BLaER1 treated with 17β-estradiol and CSF1 and Interleukin-3, amounts not matched to agents 10 nM and 100 nM (cell line): Measurements from ENCODE around the gene AKAP10.
A peak's percentile ranks its signal among the peaks of the same experiment; 100 is the strongest.
"Not testable (repeated sequence)": the region's sequence is repeated elsewhere in the genome, so short reads cannot be mapped to it uniquely, and the experiment has no call there.

Source experiments
- H3K27ac ChIP-seq, 11 experiments: shearing (Covaris generic); formaldehyde crosslinking; 2 replicates each; pipeline ENCODE4 v1.8.1; 2022
- H3K27me3 ChIP-seq, 11 experiments: shearing (Covaris generic); formaldehyde crosslinking; 2 replicates each; pipeline ENCODE4 v1.8.1; 2022
- H3K36me3 ChIP-seq, 11 experiments: shearing (Covaris generic); formaldehyde crosslinking; 2 replicates each; pipeline ENCODE4 v1.8.1; 2022
- H3K4me1 ChIP-seq, 10 experiments: shearing (Covaris generic); formaldehyde crosslinking; 2 replicates each; pipeline ENCODE4 v1.8.1; 2022
- H3K4me2 ChIP-seq, 11 experiments: shearing (Covaris generic); formaldehyde crosslinking; 2 replicates each; pipeline ENCODE4 v1.8.1; 2022
- H3K4me3 ChIP-seq, 10 experiments: shearing (Covaris generic); formaldehyde crosslinking; 2 replicates each; pipeline ENCODE4 v1.8.1; 2022
- H3K9ac ChIP-seq, 11 experiments: shearing (Covaris generic); formaldehyde crosslinking; 2 replicates each; pipeline ENCODE4 v1.8.1; 2022
- H3K9me3 ChIP-seq, 11 experiments: shearing (Covaris generic); formaldehyde crosslinking; replicated peaks in 1 of 11; 2 replicates each; pipeline ENCODE4 v1.8.1; 2022
- H4K20me1 ChIP-seq, 11 experiments: shearing (Covaris generic); formaldehyde crosslinking; 2 replicates each; pipeline ENCODE4 v1.8.1; 2022
- Cebpa-rat ChIP-seq, 11 experiments: shearing (Covaris generic); IDR thresholded peaks; 2 replicates each; pipeline ENCODE4 v1.8.1; 2022

AKAP10 gene

DNA sequence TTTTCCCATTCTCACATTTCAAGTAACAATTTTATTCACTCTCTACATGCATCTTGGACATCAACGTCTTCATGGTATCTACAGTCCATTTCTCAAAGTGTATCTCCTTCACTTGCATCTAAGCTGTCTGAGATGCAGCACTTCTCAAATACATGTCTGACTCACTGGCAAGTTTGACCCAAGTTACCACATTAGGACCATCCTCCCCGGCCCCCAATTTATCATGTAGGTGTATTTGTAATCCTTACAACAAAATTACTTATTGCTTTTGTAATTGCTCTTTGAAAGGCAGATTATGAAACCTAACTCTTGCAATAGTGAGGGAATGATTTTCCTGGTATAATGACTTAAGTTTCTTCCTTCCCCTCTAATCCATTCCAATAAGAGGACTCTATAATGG lies 80.9 kb downstream of the AKAP10 start:
- no peaks in the 10 kb centered on the region for H3K9me3 ChIP-seq
- H3K9ac ChIP-seq, result no peak overlapping the region
- TF ChIP-seq Cebpa-rat (IDR thresholded peaks at IDR 0.05), result no peak
- no peak overlapping the region for H3K27ac ChIP-seq
- no peak overlapping the region for H3K4me2 ChIP-seq
- peaks cover 0 to 4% (median 0%) of the 10 kb centered on the region in 10 experiments; a peak in 2 of 20 replicates for H3K4me1 ChIP-seq
- no peak overlapping the region for H3K4me3 ChIP-seq
- H3K36me3 ChIP-seq, result peaks cover 11 to 24% (median 20%) of the 10 kb centered on the region in 11 experiments; a peak in 21 of 22 replicates
- H4K20me1 ChIP-seq, result no peaks in the 10 kb centered on the region
- no peaks in the 10 kb centered on the region for H3K27me3 ChIP-seq

DNA sequence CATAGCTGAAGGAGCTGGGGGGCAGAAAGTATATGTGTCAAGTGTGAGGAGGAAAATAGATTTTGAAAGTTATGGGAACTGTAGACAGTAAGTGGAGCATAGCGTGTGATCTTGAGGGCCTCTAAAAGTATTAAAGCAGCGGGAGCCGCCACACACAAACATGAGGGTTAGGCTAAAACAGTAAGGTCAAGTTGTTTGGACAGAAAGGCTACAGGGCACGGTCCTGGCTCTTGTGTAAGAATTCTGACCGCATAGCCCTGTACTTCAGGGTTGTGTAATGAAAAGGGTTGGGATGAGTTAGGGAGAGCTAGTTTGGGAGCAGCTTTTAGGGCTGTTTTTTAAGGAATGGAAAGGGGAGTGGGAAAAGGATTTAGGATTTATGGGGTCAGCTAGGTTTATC lies 87.1 kb downstream of the AKAP10 start:
- not testable (repeated sequence) for H3K27ac ChIP-seq, H3K4me1 ChIP-seq, H3K4me3 ChIP-seq, H3K36me3 ChIP-seq, H4K20me1 ChIP-seq, H3K27me3 ChIP-seq, H3K9me3 ChIP-seq, H3K9ac ChIP-seq, H3K4me2 ChIP-seq

DNA sequence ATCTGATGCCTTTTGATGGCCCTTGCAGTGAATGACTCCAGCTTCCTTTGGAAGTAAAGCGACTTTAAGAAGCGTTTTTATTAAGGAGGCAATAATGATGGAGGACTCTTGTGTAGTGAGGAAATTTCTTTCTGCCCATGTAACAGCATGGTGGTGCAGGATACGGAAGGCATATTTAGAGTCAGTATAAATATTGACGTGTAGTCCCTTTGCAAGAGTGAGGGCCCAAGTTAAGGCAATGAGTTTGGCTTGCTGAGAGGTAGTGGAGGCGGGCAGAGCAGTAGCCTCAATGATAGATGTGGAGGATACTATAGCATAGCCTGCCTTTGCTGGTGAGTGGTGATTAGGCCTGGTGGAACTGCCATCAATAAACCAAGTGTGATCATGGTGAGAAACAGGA lies 87.6 kb downstream of the AKAP10 start:
- H4K20me1 ChIP-seq, H3K4me2 ChIP-seq, H3K9ac ChIP-seq, H3K36me3 ChIP-seq, H3K4me3 ChIP-seq, H3K9me3 ChIP-seq, H3K27me3 ChIP-seq, H3K4me1 ChIP-seq, H3K27ac ChIP-seq: not testable (repeated sequence)

DNA sequence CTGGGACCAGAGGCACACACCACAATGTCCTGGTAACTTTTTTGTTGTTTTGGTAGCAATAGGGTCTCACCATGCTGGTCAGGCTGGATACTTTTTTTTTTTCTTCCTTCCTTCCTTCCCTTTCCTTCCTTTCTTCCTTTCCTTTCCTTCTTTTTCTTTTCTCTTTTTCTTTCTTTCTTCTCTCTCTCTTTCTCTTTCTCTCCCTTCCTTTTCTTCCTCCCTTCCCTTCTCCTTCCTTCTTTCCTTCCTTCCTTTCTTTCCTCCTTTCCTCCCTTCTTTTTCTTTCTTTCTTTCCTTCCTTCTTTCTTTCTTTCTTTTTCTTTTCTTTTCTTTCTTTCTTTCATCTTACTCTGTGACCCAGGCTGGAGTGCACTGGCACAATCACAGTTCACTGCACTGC lies 91.5 kb downstream of the AKAP10 start:
- no peak overlapping the region for H3K4me2 ChIP-seq
- TF ChIP-seq Cebpa-rat (IDR thresholded peaks at IDR 0.05), result no peak
- H3K9me3 ChIP-seq, result peaks cover 0 to 10% (median 0%) of the 10 kb centered on the region in 11 experiments; a peak in 4 of 22 replicates
- H3K36me3 ChIP-seq, result no peaks in the 10 kb centered on the region
- no peak overlapping the region for H3K9ac ChIP-seq
- no peaks in the 10 kb centered on the region for H3K27me3 ChIP-seq
- H3K4me1 ChIP-seq, result peaks cover 0 to 11% (median 0%) of the 10 kb centered on the region in 10 experiments; a peak in 6 of 20 replicates
- no peak overlapping the region for H3K4me3 ChIP-seq
- H3K27ac ChIP-seq, result no peak overlapping the region
- H4K20me1 ChIP-seq, result no peaks in the 10 kb centered on the region

DNA sequence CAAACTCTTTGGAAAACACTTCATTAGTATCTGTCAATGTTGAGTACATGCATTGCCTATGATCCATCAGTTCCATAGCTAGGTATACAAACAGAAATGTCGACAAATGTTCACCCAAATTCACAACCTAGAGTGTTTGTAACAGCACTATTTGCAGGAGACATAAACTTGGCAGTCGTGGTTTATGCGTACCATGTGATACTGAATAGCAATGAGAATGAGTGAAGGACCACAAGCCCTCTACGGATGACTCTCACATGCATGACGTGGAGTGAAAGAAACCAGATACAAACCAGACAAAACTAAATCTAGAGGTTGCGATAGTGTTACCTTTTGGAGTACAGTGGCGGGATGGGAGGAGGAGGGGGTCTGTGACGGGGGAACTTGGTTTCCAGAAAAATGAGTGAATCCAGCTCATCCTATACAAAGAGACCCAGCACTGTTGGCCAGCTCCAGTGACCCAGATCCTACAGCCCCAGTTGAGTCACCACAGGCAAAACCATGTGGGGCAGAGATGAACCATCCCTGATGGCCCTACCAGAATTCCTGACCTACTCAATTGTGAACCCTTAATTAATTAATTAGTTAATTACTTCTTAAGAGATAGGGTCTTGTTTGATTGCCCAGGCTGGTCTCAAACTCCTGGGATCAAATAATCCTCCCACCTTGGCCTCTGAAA lies 94.0 kb downstream of the AKAP10 start:
- no peak overlapping the region for H3K4me2 ChIP-seq
- H3K36me3 ChIP-seq, result no peaks in the 10 kb centered on the region
- H3K9me3 ChIP-seq, result no peaks in the 10 kb centered on the region
- H3K27me3 ChIP-seq, result no peaks in the 10 kb centered on the region
- H3K9ac ChIP-seq, result no peak overlapping the region
- H3K4me3 ChIP-seq, result no peak overlapping the region
- H3K27ac ChIP-seq, result no peak overlapping the region
- H3K4me1 ChIP-seq, result peaks cover 0 to 35% (median under 1%) of the 10 kb centered on the region in 10 experiments; a peak in 10 of 20 replicates
- TF ChIP-seq Cebpa-rat (IDR thresholded peaks at IDR 0.05), result no peak
- H4K20me1 ChIP-seq, result no peaks in the 10 kb centered on the region

DNA sequence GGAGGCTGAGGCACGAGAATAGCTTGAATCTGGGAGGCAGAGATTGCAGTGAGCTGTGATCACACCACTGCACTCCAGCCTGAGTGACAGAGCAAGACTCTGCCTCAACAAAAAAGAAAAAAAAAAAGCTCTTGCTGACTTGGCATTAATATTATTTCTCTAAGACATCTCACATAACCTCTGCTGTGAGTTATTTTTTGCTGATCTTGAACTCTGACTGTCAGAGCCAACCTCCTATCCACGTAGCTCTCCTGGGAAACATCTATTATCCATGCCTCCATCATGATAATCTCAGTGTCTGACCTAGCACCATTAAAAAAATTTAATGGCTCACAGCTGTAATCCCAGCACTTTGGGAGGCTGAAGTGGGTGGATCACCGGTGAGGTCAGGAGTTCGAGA lies 97.2 kb downstream of the AKAP10 start:
- no peak for TF ChIP-seq Cebpa-rat (IDR thresholded peaks at IDR 0.05)
- Histone ChIP-seq H3K4me2 (peak overlapping the region in 3 of 11 experiments; percentile 88 to 92 (median 88); a peak in 7 of 22 replicates), H3K27me3 (no peaks in the 10 kb centered on the region), H3K4me1 (peaks cover 20 to 62% (median 32%) of the 10 kb centered on the region in 10 experiments), H3K27ac (no peak overlapping the region), H3K36me3 (no peaks in the 10 kb centered on the region), H4K20me1 (no peaks in the 10 kb centered on the region), H3K4me3 (no peak overlapping the region), H3K9me3 (no peaks in the 10 kb centered on the region), H3K9ac (no peak overlapping the region; a peak in 1 of 22 replicates)

DNA sequence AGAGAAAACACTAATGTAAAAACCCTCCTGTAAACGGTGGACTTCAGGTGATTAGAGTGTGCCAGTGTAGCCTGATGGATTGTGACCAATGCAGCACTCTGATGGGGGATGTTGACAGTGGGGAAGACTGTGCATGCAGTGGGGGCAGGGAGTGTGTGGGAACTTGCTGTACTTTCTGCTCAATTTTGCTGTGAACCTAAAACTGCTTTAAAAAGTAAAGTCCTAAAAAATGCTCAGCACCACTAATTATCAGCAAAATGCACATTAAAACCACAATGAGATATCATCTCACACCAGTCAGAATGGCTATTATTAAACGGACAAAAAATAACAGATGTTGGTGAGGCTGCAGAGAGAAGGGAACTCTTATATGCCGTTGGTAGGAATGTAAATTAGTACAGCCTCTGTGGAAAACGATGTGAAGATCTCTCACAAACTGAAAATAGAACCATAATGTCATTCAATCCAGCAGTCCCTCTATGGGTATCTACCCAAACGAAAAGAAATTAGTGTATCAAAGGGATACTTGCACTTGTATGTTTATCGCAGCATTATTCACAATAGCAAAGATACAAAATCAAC lies 100.2 kb downstream of the AKAP10 start:
- Histone ChIP-seq H4K20me1 (no peaks in the 10 kb centered on the region), H3K9me3 (no peaks in the 10 kb centered on the region), H3K9ac (peak overlapping the region in 8 of 11 experiments; percentile 61 to 77 (median 68); a peak in 15 of 22 replicates), H3K27ac (peak overlapping the region in 10 of 11 experiments; percentile 31 to 91 (median 81); a peak in 19 of 22 replicates), H3K4me2 (peak overlapping the region; percentile 72 to 94 (median 88)), H3K36me3 (no peaks in the 10 kb centered on the region), H3K27me3 (no peaks in the 10 kb centered on the region), H3K4me3 (peak overlapping the region in 2 of 10 experiments; percentile 1 to 39; a peak in 1 of 20 replicates), H3K4me1 (peaks cover 27 to 90% (median 55%) of the 10 kb centered on the region in 10 experiments)
- TF ChIP-seq Cebpa-rat (IDR thresholded peaks at IDR 0.05), result no peak

DNA sequence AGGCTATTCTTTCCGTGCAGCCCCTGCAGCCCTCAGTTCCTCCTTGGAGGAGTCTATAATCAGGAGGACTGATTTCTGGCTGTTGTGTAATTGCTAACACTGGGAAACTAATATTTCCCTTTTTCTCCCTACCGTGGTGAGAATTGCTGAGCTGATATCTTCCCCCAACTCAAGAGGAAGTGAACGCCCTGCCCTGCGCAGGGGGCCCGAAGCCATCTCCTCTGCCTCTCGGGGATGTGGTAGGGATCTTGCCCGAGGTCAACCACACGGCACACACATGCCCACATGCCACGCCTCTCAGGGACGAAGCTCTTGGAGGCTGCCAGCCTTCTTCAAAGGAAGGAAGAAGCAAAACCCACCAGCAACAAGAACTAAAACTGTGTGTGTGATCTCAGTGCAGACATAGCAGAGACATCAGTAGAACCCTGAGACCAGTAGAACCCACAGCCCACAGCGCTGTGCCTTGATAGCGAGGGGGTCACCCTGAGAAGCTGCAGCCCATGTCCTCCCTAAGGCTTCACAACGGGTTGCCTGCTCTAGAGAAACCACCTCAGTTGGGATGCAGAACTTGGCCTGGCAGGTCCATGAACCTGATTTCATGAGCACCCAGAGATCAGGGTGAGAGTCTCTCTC lies 101.0 kb downstream of the AKAP10 start:
- Histone ChIP-seq H3K4me3 (peak overlapping the region in 4 of 10 experiments; percentile 19 to 53 (median 29); a peak in 6 of 20 replicates), H3K36me3 (no peaks in the 10 kb centered on the region), H3K9ac (peak overlapping the region in 9 of 11 experiments; percentile 46 to 77 (median 68); a peak in 17 of 22 replicates), H3K27ac (peak overlapping the region in 10 of 11 experiments; percentile 31 to 91 (median 81); a peak in 20 of 22 replicates), H3K9me3 (no peaks in the 10 kb centered on the region), H3K4me1 (peaks cover 27 to 89% (median 55%) of the 10 kb centered on the region in 10 experiments), H3K4me2 (peak overlapping the region; percentile 72 to 94 (median 88)), H4K20me1 (no peaks in the 10 kb centered on the region), H3K27me3 (no peaks in the 10 kb centered on the region)
- TF ChIP-seq Cebpa-rat (IDR thresholded peaks at IDR 0.05), result peak in 8 of 11 experiments; percentile 50 to 92 (median 82); a peak in 16 of 22 replicates

DNA sequence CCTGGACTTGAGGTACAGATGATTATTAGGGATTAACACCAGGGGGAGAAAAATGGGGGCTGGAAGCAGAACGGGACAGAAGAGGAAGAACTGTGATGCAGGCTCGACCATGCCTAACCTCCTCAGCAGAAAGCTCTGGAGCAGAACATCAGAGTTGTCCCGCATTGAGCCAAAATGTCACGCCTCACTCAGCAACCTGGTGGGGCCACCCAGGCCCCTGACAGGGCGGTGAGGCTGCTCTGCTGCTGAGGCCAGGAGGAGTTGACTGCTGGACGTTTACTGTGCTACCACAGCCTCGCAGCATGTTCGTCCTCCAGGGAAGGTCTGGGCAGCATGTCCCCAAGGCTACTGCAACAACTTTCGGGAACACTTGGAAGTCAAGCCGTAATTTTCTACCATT lies 103.4 kb downstream of the AKAP10 start:
- TF ChIP-seq Cebpa-rat (IDR thresholded peaks at IDR 0.05), result no peak

More for the DNA sequence above, 103.4 kb downstream of the AKAP10 start:
- Histone ChIP-seq H4K20me1 (no peaks in the 10 kb centered on the region), H3K27ac (peak overlapping the region in 8 of 11 experiments; percentile 57 to 91 (median 82); a peak in 15 of 22 replicates), H3K9me3 (no peaks in the 10 kb centered on the region), H3K4me1 (peaks cover 27 to 66% (median 55%) of the 10 kb centered on the region in 10 experiments), H3K27me3 (no peaks in the 10 kb centered on the region), H3K4me2 (peak overlapping the region; percentile 10 to 94 (median 81); a peak in 19 of 22 replicates), H3K9ac (peak overlapping the region in 4 of 11 experiments; percentile 7 to 31 (median 16); a peak in 5 of 22 replicates), H3K36me3 (no peaks in the 10 kb centered on the region), H3K4me3 (no peak overlapping the region)
